ENCODE results near the gene XXYLT1.

DNA sequence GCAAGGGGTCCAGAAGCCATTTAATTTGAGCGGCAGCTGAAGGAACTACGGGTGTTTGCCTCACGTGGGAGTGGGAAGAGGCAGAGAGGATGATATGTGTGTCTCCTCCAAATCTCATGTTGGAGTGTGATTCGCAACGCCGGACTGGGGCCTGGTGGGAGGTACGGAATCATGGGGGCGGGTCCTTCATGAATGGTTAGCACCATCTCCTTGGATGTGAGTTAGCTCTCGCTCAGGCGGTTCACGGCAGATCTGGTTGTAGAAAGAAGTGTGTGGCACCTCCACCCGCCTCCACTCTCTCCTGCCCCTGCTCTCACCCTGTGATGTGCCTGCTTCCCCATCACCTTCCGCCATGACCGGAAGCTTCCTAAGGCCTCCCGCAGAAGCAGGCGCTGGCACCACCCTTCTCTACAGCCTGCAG, 25.4 kb downstream of the XXYLT1 start:
- TF ChIP-seq ZSCAN30 (tag by site-specific recombination; IDR thresholded peaks at IDR 0.05) (no peak), IKZF3 (tag by site-specific recombination; IDR thresholded peaks at IDR 0.05) (no peak), ZNF121 (tag by site-specific recombination; IDR thresholded peaks at IDR 0.05) (no peak)

All from HEK293 (cell line).